C4-2B (cell line): ENCODE results near the gene SETD2.

Experiments used
- ZFX ChIP-seq: fragments of 450-650 bp; IDR thresholded peaks from 2 replicates; pipeline ENCODE4 v1.6.1; 2017
- TF ChIP-seq, protein P1 (sequence below): fragments of 450-650 bp; conservative IDR thresholded peaks from 2 replicates; pipeline ENCODE4 v1.5.1; 2017; ENCODE audit warnings: mild to moderate bottlenecking

GRCh38 chr3:46993986-46994385 is 169.9 kb downstream of the SETD2 start:
- TF ChIP-seq, protein P1, sequence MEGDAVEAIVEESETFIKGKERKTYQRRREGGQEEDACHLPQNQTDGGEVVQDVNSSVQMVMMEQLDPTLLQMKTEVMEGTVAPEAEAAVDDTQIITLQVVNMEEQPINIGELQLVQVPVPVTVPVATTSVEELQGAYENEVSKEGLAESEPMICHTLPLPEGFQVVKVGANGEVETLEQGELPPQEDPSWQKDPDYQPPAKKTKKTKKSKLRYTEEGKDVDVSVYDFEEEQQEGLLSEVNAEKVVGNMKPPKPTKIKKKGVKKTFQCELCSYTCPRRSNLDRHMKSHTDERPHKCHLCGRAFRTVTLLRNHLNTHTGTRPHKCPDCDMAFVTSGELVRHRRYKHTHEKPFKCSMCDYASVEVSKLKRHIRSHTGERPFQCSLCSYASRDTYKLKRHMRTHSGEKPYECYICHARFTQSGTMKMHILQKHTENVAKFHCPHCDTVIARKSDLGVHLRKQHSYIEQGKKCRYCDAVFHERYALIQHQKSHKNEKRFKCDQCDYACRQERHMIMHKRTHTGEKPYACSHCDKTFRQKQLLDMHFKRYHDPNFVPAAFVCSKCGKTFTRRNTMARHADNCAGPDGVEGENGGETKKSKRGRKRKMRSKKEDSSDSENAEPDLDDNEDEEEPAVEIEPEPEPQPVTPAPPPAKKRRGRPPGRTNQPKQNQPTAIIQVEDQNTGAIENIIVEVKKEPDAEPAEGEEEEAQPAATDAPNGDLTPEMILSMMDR = no peak
- no peak for TF ChIP-seq ZFX
